ENCODE data around the gene SGF29.

SGF29 gene

DNA sequence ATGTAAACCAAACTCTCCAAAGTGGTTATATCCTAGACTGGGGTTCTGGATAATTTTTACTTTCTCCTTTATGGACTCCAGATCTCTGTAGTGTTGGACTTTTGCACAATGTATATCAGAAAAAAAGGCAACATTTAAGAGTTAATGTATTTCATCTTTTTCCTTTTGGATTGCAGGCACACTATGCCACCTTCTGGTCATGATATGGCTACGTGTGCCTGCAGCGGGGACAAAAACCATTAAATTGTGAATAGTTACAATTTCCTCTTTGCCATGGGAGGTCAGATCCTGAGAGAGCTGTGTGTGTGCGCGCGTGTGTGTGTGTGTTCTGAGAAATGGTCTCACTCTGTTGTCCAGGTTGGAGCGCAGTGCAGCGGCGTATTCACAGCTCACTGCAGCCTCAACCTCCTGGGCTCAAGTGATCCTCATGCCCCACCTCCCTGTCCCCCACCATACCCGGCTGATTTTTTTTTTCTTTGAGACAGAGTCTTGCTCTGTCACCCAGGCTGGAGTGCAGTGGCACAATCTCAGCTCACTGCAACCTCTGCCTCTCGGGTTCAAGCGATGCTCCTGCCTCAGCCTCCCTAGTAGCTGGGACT is 4.3 kb upstream of the SGF29 start:
- no peak for DNase-seq (ENCODE audit: low read depth)
- no peak overlapping the region for H3K4me3 ChIP-seq (ENCODE audit: low read depth, low read length)
- in situ Hi-C loops (cut with HindIII; ENCODE audit: low sequenced_read_pairs), result no loop called here
- TF ChIP-seq, protein P1, sequence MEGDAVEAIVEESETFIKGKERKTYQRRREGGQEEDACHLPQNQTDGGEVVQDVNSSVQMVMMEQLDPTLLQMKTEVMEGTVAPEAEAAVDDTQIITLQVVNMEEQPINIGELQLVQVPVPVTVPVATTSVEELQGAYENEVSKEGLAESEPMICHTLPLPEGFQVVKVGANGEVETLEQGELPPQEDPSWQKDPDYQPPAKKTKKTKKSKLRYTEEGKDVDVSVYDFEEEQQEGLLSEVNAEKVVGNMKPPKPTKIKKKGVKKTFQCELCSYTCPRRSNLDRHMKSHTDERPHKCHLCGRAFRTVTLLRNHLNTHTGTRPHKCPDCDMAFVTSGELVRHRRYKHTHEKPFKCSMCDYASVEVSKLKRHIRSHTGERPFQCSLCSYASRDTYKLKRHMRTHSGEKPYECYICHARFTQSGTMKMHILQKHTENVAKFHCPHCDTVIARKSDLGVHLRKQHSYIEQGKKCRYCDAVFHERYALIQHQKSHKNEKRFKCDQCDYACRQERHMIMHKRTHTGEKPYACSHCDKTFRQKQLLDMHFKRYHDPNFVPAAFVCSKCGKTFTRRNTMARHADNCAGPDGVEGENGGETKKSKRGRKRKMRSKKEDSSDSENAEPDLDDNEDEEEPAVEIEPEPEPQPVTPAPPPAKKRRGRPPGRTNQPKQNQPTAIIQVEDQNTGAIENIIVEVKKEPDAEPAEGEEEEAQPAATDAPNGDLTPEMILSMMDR (IDR thresholded peaks at IDR 0.05; ENCODE audit: low read depth, low read length, missing control alignments), result peak; percentile 56

DNA sequence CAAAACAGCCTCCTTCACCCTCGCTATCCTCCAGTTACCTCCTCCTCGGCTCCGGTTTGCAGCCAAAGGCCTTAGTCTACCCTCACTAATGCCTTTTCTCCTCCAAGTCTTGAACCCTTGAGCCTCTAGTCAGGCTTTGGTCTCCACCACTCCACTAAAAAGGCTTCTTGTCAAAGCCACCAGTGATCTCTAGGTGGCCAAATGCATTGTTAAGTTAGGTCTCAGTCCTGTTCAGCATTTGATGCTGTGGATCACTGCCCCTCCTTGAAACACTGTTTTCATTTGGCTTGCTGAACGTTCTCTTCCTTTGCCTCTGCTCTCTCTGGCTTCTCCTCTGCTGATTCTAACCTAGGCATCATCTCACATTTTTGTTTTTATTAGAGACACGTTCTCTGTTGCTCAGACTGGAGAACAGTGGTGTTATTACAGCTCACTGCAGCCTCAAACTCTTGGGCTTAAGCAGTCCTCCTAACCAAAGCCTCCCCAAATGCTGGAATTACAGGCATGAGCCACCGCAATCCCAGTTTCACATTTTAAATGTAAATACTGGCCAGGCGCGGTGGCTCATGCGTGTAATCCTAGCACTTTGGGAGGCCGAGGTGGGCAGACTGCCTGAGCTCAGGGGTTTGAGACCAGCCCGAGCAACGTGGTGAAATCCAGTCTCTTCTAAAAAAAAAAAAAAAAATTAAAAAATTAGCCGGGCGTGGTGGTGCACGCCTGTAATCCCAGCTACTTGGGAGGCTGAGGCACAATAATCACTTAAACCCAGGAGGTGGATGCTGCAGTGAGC is 1.1 kb downstream of the SGF29 start:
- DNase-seq (ENCODE audit: low read depth), result no peak
- TF ChIP-seq, protein P1 (IDR thresholded peaks at IDR 0.05; ENCODE audit: low read depth, low read length, missing control alignments), result no peak
- H3K4me3 ChIP-seq (ENCODE audit: low read depth, low read length), result peak overlapping the region; percentile 72
- in situ Hi-C loops (cut with HindIII; ENCODE audit: low sequenced_read_pairs), result no loop called here

DNA sequence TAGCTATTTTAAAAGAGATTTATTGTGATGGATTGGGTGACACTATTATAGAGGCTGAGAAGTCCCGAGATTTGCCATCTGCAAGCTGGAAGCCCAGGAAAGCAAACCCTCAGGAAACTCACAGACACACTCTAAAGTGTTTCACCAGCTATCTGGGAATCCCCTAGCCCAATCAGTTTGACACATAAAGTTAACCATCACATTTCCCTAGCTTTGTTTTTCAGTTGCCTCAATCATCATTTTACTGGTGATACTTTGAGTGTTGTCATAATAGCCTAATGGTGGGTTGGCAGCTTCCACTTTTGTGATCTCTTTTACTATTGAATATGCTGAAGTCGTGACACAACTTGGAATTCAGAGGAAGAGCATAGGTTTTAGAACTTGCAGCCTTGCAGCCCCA is 1.8 kb downstream of the SGF29 start:
- no peak overlapping the region for H3K4me3 ChIP-seq (ENCODE audit: low read depth, low read length)
- in situ Hi-C loops (cut with HindIII; ENCODE audit: low sequenced_read_pairs), result no loop called here
- DNase-seq (ENCODE audit: low read depth), result no peak
- TF ChIP-seq, protein P1 (IDR thresholded peaks at IDR 0.05; ENCODE audit: low read depth, low read length, missing control alignments), result no peak

DNA sequence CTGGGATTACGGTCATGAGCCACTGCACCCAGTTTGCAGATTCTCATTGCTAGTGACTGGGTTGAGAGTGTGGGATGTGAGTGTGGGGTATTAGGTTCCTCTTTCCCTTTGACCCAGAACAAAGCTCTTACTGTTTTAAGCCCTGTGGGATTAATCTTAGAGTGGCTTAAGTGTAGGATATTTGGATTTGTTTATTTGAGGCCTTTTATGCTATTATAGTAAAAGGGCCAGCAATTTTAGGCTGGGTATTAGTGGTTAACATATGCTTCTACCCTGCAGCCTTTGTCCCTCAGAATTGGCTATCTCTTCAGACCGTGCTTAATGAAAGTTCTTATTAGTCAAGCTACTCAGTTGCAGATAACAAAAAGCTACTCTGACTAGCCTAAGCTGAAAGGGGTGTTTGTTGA is 3.2 kb downstream of the SGF29 start:
- no peak overlapping the region for H3K4me3 ChIP-seq (ENCODE audit: low read depth, low read length)
- TF ChIP-seq, protein P1 (IDR thresholded peaks at IDR 0.05; ENCODE audit: low read depth, low read length, missing control alignments), result no peak
- no peak for DNase-seq (ENCODE audit: low read depth)
- in situ Hi-C loops (cut with HindIII; ENCODE audit: low sequenced_read_pairs), result no loop called here

DNA sequence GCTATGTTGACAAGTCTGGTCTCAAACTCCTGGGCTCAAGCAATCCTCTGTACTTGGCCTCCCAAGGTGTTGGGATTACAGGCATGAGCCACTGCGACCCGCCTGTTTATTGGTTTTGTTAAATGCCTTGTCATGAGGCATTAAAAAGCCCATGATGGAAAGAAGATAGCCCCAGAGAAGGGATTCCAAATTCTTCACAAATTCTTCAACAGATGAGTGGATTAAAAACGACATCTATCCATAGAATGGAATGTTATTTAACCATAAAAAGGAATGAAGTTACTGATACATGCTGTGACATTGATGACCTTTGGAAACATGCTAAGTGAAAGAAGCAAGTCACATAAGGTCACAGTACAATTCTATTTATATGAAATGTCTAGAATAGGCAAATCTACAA is 4.7 kb downstream of the SGF29 start:
- DNase-seq (ENCODE audit: low read depth), result no peak
- H3K4me3 ChIP-seq (ENCODE audit: low read depth, low read length), result no peak overlapping the region
- in situ Hi-C loops (cut with HindIII; ENCODE audit: low sequenced_read_pairs), result no loop called here

DNA sequence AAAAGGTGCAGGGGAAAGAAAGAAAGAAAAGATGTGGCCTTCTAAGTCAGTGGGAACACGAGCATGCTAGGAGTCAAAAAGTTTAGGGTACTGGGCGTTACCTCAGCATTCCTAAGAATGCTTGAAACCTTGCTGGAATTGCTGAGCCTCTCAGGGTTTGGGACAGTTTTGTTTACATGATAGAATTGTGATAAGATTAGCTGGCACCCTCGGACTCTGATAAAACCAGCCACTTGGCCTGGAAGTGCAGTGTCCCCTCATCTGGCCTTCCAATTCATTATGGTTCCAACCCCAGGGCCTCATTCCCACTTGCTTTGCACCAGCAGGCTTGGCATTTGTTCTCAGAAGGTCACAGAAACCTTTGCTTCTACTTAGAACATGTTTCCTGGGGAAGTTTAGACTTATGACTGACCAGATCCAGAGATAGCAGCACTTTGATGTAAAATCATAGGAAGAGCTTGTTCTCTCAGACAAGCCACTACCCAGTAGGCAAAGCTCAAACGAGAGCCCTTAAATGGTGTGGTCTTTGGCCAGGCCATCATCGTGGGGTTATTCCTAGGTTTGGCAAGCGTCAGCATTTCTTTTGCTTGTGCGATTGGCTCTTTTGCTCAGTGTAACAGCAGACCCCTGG is 8.0 kb downstream of the SGF29 start:
- H3K4me3 ChIP-seq (ENCODE audit: low read depth, low read length), result no peak overlapping the region
- no peak for DNase-seq (ENCODE audit: low read depth)
- TF ChIP-seq, protein P1 (IDR thresholded peaks at IDR 0.05; ENCODE audit: low read depth, low read length, missing control alignments), result no peak
- in situ Hi-C loops (cut with HindIII; ENCODE audit: low sequenced_read_pairs), result no loop called here

More for the DNA sequence above, 4.7 kb downstream of the SGF29 start:
- TF ChIP-seq, protein P1 (IDR thresholded peaks at IDR 0.05; ENCODE audit: low read depth, low read length, missing control alignments), result no peak
